Uterus (tissue), 4 donors: ENCODE data around the gene RBM15B. TPM values are rescaled to one million over a fixed set of nuclear protein-coding genes. Genes with fewer than 3 reads are reported as not detected.

Source experiments
- DNase-seq, 2 donors: peaks; one replicate each; pipeline ENCODE4 v3.0.0-alpha.2; 2019 to 2020
- H3K27ac ChIP-seq, 2 donors: fragments of 200-600 bp; sonication (generic); 1 replicate in 1 of 2; 2 replicates in 1 of 2; pipeline ENCODE4 v1.5.1; 2016 to 2018
- H3K27me3 ChIP-seq, 2 donors: fragments of 200-600 bp; sonication (generic); one replicate each; pipeline ENCODE4 v1.5.1; 2018 to 2019; ENCODE audit warnings: control low read depth in 1 of 2
- H3K36me3 ChIP-seq, 2 donors: fragments of 200-600 bp; sonication (generic); one replicate each; pipeline ENCODE4 v1.5.1; 2019; ENCODE audit warnings: control low read depth in 1 of 2
- H3K4me1 ChIP-seq, 2 donors: fragments of 200-600 bp; sonication (generic); one replicate each; pipeline ENCODE4 v1.5.1; 2018 to 2019; ENCODE audit warnings: control low read depth in 1 of 2
- H3K4me3 ChIP-seq, 2 donors: fragments of 200-600 bp; sonication (generic); 1 replicate in 1 of 2; 2 replicates in 1 of 2; pipeline ENCODE4 v1.5.1; 2018 to 2019; ENCODE audit warnings: mild to moderate bottlenecking in 1 of 2
- H3K9me3 ChIP-seq, 2 donors: fragments of 200-600 bp; sonication (generic); one replicate each; pipeline ENCODE4 v1.5.1; 2019; ENCODE audit warnings: control low read depth in 1 of 2
- CTCF ChIP-seq, 4 experiments: fragments of 200-600 bp in 2 of 4; fragments of 450-650 bp in 2 of 4; sonication (generic) in 2 of 4; IDR thresholded peaks; one replicate each; pipeline ENCODE4 v1.5.1; 2016 to 2019; ENCODE audit warnings: antibody characterized with exemption in 4 of 4, mild to moderate bottlenecking in 2 of 4, moderate library complexity in 1 of 4
- POLR2A ChIP-seq, 2 donors: fragments of 450-650 bp; IDR thresholded peaks; one replicate each; pipeline ENCODE4 v1.6.1; 2016; ENCODE audit warnings: antibody characterized with exemption in 2 of 2, mild to moderate bottlenecking in 1 of 2, moderate library complexity in 1 of 2
- intact Hi-C: fragments of 100-400 bp; cut with DNase I; formaldehyde crosslinking; loops from one replicate; pipeline ENCODE4 v1.15.1; 2023; ENCODE audit warnings: low total_unique reads
- total RNA-seq, 4 donors: library from RNA; depleted of rRNA in 3 of 4; stranded (reverse); fragments of >200 nt in 3 of 4; gene quantifications; one replicate each; pipeline versions ENCODE4 v1.1.0 to v1.2.4, GENCODE V29; 2014 to 2023
- donor health status: DM: yes; HTN: yes; CAD: no.

The RBM15B gene, protein sequence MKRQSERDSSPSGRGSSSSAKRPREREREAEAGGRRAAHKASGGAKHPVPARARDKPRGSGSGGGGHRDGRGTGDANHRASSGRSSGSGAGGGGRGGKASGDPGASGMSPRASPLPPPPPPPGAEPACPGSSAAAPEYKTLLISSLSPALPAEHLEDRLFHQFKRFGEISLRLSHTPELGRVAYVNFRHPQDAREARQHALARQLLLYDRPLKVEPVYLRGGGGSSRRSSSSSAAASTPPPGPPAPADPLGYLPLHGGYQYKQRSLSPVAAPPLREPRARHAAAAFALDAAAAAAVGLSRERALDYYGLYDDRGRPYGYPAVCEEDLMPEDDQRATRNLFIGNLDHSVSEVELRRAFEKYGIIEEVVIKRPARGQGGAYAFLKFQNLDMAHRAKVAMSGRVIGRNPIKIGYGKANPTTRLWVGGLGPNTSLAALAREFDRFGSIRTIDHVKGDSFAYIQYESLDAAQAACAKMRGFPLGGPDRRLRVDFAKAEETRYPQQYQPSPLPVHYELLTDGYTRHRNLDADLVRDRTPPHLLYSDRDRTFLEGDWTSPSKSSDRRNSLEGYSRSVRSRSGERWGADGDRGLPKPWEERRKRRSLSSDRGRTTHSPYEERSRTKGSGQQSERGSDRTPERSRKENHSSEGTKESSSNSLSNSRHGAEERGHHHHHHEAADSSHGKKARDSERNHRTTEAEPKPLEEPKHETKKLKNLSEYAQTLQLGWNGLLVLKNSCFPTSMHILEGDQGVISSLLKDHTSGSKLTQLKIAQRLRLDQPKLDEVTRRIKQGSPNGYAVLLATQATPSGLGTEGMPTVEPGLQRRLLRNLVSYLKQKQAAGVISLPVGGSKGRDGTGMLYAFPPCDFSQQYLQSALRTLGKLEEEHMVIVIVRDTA
- total RNA-seq: 10 to 100 TPM; 21.2 to 38.9 (median 28.1) TPM

GRCh38 chr3:51391075-51391565 is at the start of gene RBM15B:
RBM15B (plus strand) TSS chr3:51391285; CDS start chr3:51391400, 115 bp downstream.
- intact Hi-C loops: loop anchor here (5.0 kb wide), 1 partner anchor 111 kb away; the partner anchor contains the start of gene DCAF1
- DNase-seq: peak; percentile 96 to 97
- no peaks in the 10 kb centered on the region for H3K9me3 ChIP-seq
- H3K27ac ChIP-seq: peak within 1 kb of the TSS; percentile 80 to 93
- TF ChIP-seq POLR2A (IDR thresholded peaks at IDR 0.05) (peak; percentile 32 to 71), CTCF (IDR thresholded peaks at IDR 0.05) (peak in 3 of 4 experiments; percentile 91 to 97 (median 94))
- peaks cover 0 to 23% of the 10 kb centered on the region in 2 donors for H3K4me1 ChIP-seq
- peak within 1 kb of the TSS; percentile 43 to 92 for H3K4me3 ChIP-seq
- no peaks in the 10 kb centered on the region for H3K27me3 ChIP-seq
- no peaks in the 10 kb centered on the region for H3K36me3 ChIP-seq

DNA sequence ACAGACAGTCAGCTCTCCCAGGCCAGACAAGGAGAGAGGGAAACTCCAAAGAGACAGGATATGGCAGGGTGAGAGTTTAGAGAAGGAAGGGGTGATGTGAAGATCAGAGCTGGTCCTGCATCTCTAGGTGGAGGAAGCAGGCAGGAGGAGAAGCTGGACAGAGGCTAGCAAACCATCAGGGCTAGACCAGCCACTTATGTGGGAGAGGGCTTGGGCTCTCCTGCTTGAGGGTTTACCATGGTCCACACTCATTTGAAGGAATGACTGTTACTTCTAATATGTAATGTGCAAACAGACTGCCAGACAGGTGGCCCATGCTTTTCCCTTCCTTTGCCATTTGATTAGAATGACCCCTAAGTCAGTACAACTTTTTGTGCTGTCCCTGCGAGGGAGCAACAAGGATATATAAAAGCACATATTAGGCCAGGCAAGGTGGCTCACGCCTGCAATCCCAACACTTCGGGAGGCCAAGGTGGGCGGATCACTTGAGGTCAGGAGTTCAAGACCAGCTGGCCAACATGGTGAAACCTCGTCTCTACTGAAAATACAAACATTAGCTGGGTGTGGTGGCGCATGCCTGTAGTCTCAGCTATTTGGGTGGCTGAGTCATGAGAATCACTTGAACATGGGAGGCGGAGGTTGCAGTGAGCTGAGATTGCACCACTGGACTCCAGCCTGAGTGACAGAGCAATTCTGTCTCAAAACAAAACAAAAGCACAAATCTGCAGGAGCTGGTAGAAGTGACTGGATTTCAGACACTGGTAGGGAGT is 47.0 kb upstream of the RBM15B start:
- DNase-seq: no peak
- TF ChIP-seq CTCF (IDR thresholded peaks at IDR 0.05): no peak
- no peak for TF ChIP-seq POLR2A (IDR thresholded peaks at IDR 0.05)
- H3K4me1 ChIP-seq: no peaks in the 10 kb centered on the region

GRCh38 chr3:51350751-51351150 is 40.3 kb upstream of the RBM15B start:
- Histone ChIP-seq H3K4me1 (no peaks in the 10 kb centered on the region), H3K36me3 (no peaks in the 10 kb centered on the region), H3K9me3 (no peaks in the 10 kb centered on the region), H3K27me3 (no peaks in the 10 kb centered on the region), H3K27ac (no peak overlapping the region), H3K4me3 (no peak overlapping the region)
- no peak for DNase-seq
- TF ChIP-seq POLR2A (IDR thresholded peaks at IDR 0.05) (no peak), CTCF (IDR thresholded peaks at IDR 0.05) (no peak)
- intact Hi-C loops: no loop called here

More for the DNA sequence above, 47.0 kb upstream of the RBM15B start:
- no peaks in the 10 kb centered on the region for H3K27me3 ChIP-seq
- no peaks in the 10 kb centered on the region for H3K9me3 ChIP-seq
- intact Hi-C loops: no loop called here
- no peak overlapping the region for H3K4me3 ChIP-seq
- no peak overlapping the region for H3K27ac ChIP-seq
- H3K36me3 ChIP-seq: no peaks in the 10 kb centered on the region

DNA sequence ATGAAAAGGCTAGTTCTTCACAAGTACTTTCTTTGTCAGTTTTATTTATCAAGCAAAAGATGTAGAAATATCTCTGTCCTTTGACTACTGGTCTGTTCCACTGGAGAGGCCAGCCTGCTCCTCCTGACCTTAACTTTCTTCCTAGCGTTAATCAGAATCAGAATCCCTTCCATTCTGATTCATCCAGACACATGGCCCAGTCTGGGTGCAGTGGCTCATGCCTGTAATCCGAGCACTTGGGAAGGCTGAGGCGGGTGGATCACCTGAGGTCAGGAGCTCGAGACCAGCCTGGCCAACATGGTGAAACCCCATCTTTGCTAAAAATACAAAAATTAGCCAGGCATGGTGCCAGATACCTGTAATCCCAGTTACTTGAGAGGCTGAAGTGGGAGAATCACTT is 38.0 kb upstream of the RBM15B start:
- DNase-seq: no peak

GRCh38 chr3:51353691-51354090 is 37.4 kb upstream of the RBM15B start:
- no peak overlapping the region for H3K4me3 ChIP-seq
- H3K27me3 ChIP-seq: no peaks in the 10 kb centered on the region
- no peaks in the 10 kb centered on the region for H3K9me3 ChIP-seq
- intact Hi-C loops: no loop called here
- no peaks in the 10 kb centered on the region for H3K4me1 ChIP-seq
- H3K36me3 ChIP-seq: no peaks in the 10 kb centered on the region
- H3K27ac ChIP-seq: no peak overlapping the region
- DNase-seq: no peak
- TF ChIP-seq CTCF (IDR thresholded peaks at IDR 0.05) (no peak), POLR2A (IDR thresholded peaks at IDR 0.05) (no peak)

More for the DNA sequence above, 38.0 kb upstream of the RBM15B start:
- no peak for TF ChIP-seq POLR2A (IDR thresholded peaks at IDR 0.05)
- Histone ChIP-seq H3K27me3 (no peaks in the 10 kb centered on the region), H3K36me3 (no peaks in the 10 kb centered on the region), H3K9me3 (no peaks in the 10 kb centered on the region), H3K27ac (no peak overlapping the region), H3K4me1 (no peaks in the 10 kb centered on the region), H3K4me3 (no peak overlapping the region)
- intact Hi-C loops: no loop called here
